ENCODE results near the gene ANXA7. TPM values are rescaled to one million over a fixed set of nuclear protein-coding genes. Genes with fewer than 3 reads are reported as not detected.
"Not testable (repeated sequence)": the region's sequence is repeated elsewhere in the genome, so short reads cannot be mapped to it uniquely, and the experiment has no call there.

The ANXA7 gene
- total and polyA plus RNA-seq, 12 donors: 33.4 to 163 (median 143) TPM

DNA sequence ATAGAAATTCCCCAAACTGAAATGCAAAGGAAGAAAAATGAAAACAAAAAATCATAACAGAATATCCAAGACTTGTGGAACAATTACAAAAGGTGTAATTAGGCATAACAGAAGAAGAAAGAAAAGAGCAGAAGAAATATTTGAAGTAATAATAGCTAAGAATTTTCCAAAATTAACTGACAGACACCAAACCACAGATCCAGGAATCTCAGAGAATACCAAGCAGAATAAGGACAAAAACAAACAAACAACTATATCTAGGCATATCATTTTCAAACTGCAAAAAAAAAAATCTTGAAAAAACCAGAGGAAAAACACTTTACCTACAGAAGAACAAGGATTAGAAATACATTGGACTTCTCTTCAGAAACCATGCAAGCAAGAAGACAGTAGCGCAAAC is 80.7 kb downstream of the ANXA7 start:
- WGBS, 2 donors: 97 to 100% methylated on average over 1 of the region's 1 CpG
- Histone ChIP-seq H3K4me3 (no peak overlapping the region), H3K9me3 (no peaks in the 10 kb centered on the region), H3K27ac (no peak overlapping the region), H3K4me1 (no peaks in the 10 kb centered on the region), H3K36me3 (peaks cover 0 to 5% (median 0%) of the 10 kb centered on the region in 9 donors), H3K27me3 (no peaks in the 10 kb centered on the region)
- ATAC-seq: no peak
- no peak for DNase-seq
- no peak for TF ChIP-seq CTCF (IDR thresholded peaks at IDR 0.05)
- intact Hi-C loops (cut with DNase I): no loop called here

DNA sequence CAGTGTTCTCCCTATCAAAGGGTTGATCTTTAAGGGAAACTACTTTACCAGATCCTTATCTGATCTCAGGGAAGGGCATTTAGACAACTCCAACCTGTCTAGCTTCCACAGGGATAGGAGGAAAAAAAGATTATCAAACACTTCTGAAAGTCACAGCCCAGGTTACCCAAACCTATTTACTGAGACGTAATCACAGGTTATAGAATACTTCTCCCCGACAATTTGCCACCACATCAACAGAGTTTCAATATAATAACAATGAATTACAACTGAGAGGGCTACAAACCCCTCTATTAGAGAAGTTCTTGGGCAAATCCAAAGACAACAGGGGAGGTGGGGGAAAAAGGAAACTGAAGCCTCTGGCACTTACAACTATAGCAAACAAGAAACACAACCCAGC is 81.5 kb downstream of the ANXA7 start:
- Histone ChIP-seq H3K27ac (no peak overlapping the region), H3K36me3 (peaks cover 0 to 5% (median 0%) of the 10 kb centered on the region in 9 donors), H3K9me3 (no peaks in the 10 kb centered on the region), H3K4me3 (no peak overlapping the region), H3K27me3 (no peaks in the 10 kb centered on the region), H3K4me1 (no peaks in the 10 kb centered on the region)
- DNase-seq (no peak), ATAC-seq (no peak)
- WGBS, 2 donors: 74 to 89% methylated on average over 2 of the region's 2 CpGs
- no peak for TF ChIP-seq CTCF (IDR thresholded peaks at IDR 0.05)
- intact Hi-C loops (cut with DNase I): no loop called here

GRCh38 chr10:73328523-73328922 is 85.3 kb downstream of the ANXA7 start:
- H3K4me1 ChIP-seq; intact Hi-C loops (cut with DNase I); H3K27ac ChIP-seq; H3K4me3 ChIP-seq; ATAC-seq; DNase-seq; H3K9me3 ChIP-seq; H3K36me3 ChIP-seq; H3K27me3 ChIP-seq: not testable (repeated sequence)
- no CpG with 5 or more reads among the region's 1 CpG for WGBS, 2 donors

DNA sequence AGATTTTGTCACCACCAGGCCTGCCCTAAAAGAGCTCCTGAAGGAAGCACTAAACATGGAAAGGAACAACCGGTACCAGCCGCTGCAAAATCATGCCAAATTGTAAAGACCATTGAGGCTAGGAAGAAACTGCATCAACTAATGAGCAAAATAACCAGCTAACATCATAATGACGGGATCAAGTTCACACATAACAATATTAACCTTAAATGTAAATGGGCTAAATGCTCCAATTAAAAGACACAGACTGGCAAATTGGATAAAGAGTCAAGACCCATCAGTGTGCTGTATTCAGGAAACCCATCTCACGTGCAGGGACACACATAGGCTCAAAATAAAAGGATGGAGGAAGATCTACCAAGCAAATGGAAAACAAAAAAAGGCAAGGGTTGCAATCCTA is 88.6 kb downstream of the ANXA7 start:
- H3K36me3 ChIP-seq; H3K27me3 ChIP-seq; H3K4me1 ChIP-seq; DNase-seq; H3K27ac ChIP-seq; H3K4me3 ChIP-seq; intact Hi-C loops (cut with DNase I); ATAC-seq; H3K9me3 ChIP-seq: not testable (repeated sequence)
- WGBS, 2 donors: 83 to 90% methylated on average over 1 to 2 of the region's 4 CpGs

Other genes starting within 250 kb of the ANXA7 start
- 10 to 100 TPM; 14.0 to 22.9 (median 19.0) TPM for gene ECD, start 246.1 kb downstream of the ANXA7 start, total RNA-seq
- gene ECD, start 246.1 kb downstream of the ANXA7 start, polyA plus RNA-seq: 1 to 10 TPM; 5.8 to 7.0 TPM
- 10 to 100 TPM; 12.2 to 19.7 (median 16.7) TPM for gene FAM149B1, start 245.9 kb downstream of the ANXA7 start, total RNA-seq
- 10 to 100 TPM in 1 of 2 donors, 1 to 10 TPM in 1; 8.0 to 27.0 TPM for gene FAM149B1, start 245.9 kb downstream of the ANXA7 start, polyA plus RNA-seq
- 10 to 100 TPM in 1 of 10 donors, 1 to 10 TPM in 9; 5.6 to 11.2 (median 7.5) TPM for gene DNAJC9, start 166.8 kb downstream of the ANXA7 start, total RNA-seq
- 1 to 10 TPM; 6.8 to 9.9 TPM for gene DNAJC9, start 166.8 kb downstream of the ANXA7 start, polyA plus RNA-seq
- 100 to 1,000 TPM in 9 of 10 donors, 10 to 100 TPM in 1; 95.5 to 115 (median 106) TPM for gene MRPS16, start 161.4 kb downstream of the ANXA7 start, total RNA-seq
- gene MRPS16, start 161.4 kb downstream of the ANXA7 start, polyA plus RNA-seq: 10 to 100 TPM; 65.4 to 88.5 TPM
- gene CFAP70, start 55.2 kb downstream of the ANXA7 start, total RNA-seq: 1 to 10 TPM in 9 of 10 donors, under 1 TPM in 1; 0.87 to 3.9 (median 1.9) TPM
- 1 to 10 TPM in 1 of 2 donors, under 1 TPM in 1; 0.25 to 5.4 TPM for gene CFAP70, start 55.2 kb downstream of the ANXA7 start, polyA plus RNA-seq
- 10 to 100 TPM in 3 of 10 donors, 1 to 10 TPM in 7; 1.1 to 18.1 (median 7.7) TPM for gene MSS51, start 19.5 kb upstream of the ANXA7 start, total RNA-seq
- 1 to 10 TPM in 1 of 2 donors, under 1 TPM in 1; 0.90 to 5.6 TPM for gene MSS51, start 19.5 kb upstream of the ANXA7 start, polyA plus RNA-seq
- gene PPP3CB, start 82.0 kb upstream of the ANXA7 start, total RNA-seq: 10 to 100 TPM; 52.5 to 78.6 (median 64.5) TPM
- 10 to 100 TPM; 34.4 to 36.6 TPM for gene PPP3CB, start 82.0 kb upstream of the ANXA7 start, polyA plus RNA-seq
- gene USP54, start 177.3 kb upstream of the ANXA7 start, total RNA-seq: 10 to 100 TPM; 14.5 to 34.5 (median 19.4) TPM
- 10 to 100 TPM in 1 of 2 donors, 1 to 10 TPM in 1; 7.9 to 16.3 TPM for gene USP54, start 177.3 kb upstream of the ANXA7 start, polyA plus RNA-seq
- gene MYOZ1, start 227.4 kb upstream of the ANXA7 start, total RNA-seq: 1 to 10 TPM in 5 of 10 donors, under 1 TPM in 5; 0.41 to 3.4 (median 0.98) TPM
- under 1 TPM; 0.51 to 0.54 TPM for gene MYOZ1, start 227.4 kb upstream of the ANXA7 start, polyA plus RNA-seq
- gene SYNPO2L, start 242.0 kb upstream of the ANXA7 start, total RNA-seq: 100 to 1,000 TPM; 120 to 833 (median 469) TPM
- gene SYNPO2L, start 242.0 kb upstream of the ANXA7 start, polyA plus RNA-seq: 100 to 1,000 TPM in 1 of 2 donors, 10 to 100 TPM in 1; 61.6 to 147 TPM